ENCODE data around the gene L2HGDH.
A peak's percentile ranks its signal among the peaks of the same experiment; 100 is the strongest.
"Not testable (repeated sequence)": the region's sequence is repeated elsewhere in the genome, so short reads cannot be mapped to it uniquely, and the experiment has no call there.

Gene L2HGDH

GRCh38 chr14:50339178-50339804 is 27.3 kb upstream of the L2HGDH start:
- DNase-seq: no peak

- DNase-seq: no peak
Observed at GRCh38 chr14:50338587-50338986, 26.6 kb upstream of the L2HGDH start.

GRCh38 chr14:50335989-50336824 is 24.2 kb upstream of the L2HGDH start:
- no peak for DNase-seq

- no peak for DNase-seq
Observed at GRCh38 chr14:50335389-50335788, 23.4 kb upstream of the L2HGDH start.

- DNase-seq: no peak
Observed at GRCh38 chr14:50334211-50334610, 22.2 kb upstream of the L2HGDH start.

GRCh38 chr14:50333014-50333509 is 21.0 kb upstream of the L2HGDH start:
- no peak for DNase-seq

GRCh38 chr14:50331596-50331995 is 19.6 kb upstream of the L2HGDH start:
- no peak for DNase-seq

- peak; percentile 17 for DNase-seq
Observed at GRCh38 chr14:50321009-50321660, 9.1 kb upstream of the L2HGDH start.

GRCh38 chr14:50320283-50320682 is 8.3 kb upstream of the L2HGDH start:
- DNase-seq: no peak

GRCh38 chr14:50319721-50320120 is 7.7 kb upstream of the L2HGDH start:
- DNase-seq: no peak

- no peak for DNase-seq
Observed at GRCh38 chr14:50319293-50319692, 7.3 kb upstream of the L2HGDH start.

- no peak for DNase-seq
Observed at GRCh38 chr14:50318031-50318626, 6.1 kb upstream of the L2HGDH start.

GRCh38 chr14:50314098-50314497 is 2.1 kb upstream of the L2HGDH start:
- DNase-seq: not testable (repeated sequence)

- no peak for DNase-seq
Observed at GRCh38 chr14:50312734-50313054, 665 bp upstream of the L2HGDH start.

- DNase-seq: no peak
Observed at GRCh38 chr14:50311337-50311971, 575 bp downstream of the L2HGDH start.

- DNase-seq: no peak
Observed at GRCh38 chr14:50310445-50310844, 1.6 kb downstream of the L2HGDH start.

- DNase-seq: no peak
Observed at GRCh38 chr14:50308363-50308915, 3.6 kb downstream of the L2HGDH start.

GRCh38 chr14:50303744-50304471 is 8.1 kb downstream of the L2HGDH start:
- DNase-seq: no peak

GRCh38 chr14:50301914-50302313 is 10.1 kb downstream of the L2HGDH start:
- DNase-seq: no peak

GRCh38 chr14:50299585-50299984 is 12.4 kb downstream of the L2HGDH start:
- DNase-seq: no peak

- no peak for DNase-seq
Observed at GRCh38 chr14:50290306-50290705, 21.7 kb downstream of the L2HGDH start.

GRCh38 chr14:50288146-50288545 is 23.9 kb downstream of the L2HGDH start:
- DNase-seq: no peak
